GM18858 (cell line): ENCODE results near the gene TDP2.
"Not testable (repeated sequence)": the region's sequence is repeated elsewhere in the genome, so short reads cannot be mapped to it uniquely, and the experiment has no call there.

Source experiments
- ATAC-seq: cut with Tn5 transposase; IDR thresholded peaks from one replicate; pipeline ENCODE4 v1.9.1; 2021; ENCODE audit not compliant: unreplicated experiment

TDP2 gene

DNA sequence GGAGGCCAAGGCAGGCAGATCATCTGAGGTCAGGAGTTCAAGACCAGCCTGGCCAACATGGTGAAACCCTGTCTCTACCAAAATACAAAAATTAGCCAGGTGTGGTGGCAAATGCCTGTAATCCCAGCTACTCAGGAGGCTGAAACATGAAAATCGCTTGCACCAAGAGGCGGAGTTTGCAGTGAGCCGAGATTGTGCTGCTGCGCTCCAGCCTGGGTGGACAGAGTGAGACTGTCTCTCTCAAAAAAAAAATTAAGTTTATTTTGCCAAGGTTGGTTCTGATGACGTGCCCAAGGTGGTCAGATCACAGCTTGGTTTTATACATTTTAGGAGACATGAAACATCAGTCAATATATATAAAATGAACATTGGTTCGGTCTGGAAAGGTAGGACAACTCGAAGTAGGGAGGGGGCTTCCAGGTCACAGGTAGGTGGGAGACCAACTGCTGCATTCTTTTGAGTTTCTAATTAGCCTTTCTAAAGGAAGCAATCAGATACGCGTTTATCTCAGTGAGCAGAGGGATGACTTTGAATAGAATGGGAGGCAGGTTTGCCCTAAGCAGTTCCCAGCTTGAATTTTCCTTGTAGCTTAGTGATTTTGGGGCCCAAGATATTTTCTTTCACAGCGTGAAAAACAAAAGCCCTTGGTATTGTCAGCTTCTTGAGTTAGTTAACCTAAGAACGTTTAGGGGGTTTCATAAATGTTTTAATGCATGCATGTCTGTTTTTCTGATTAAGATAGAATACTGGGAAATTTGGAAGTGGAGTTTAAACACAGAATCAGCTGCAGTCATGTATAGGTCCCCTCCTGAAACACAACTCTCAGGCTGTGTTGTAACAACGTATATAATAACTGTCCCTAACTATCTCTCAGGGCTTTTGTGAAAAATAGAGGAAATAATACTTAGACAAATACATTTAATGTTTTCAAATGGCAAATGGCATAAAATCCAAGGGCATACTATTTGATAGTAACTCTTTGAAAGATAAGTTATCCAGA, 16.9 kb upstream of the TDP2 start:
- no peak for ATAC-seq

DNA sequence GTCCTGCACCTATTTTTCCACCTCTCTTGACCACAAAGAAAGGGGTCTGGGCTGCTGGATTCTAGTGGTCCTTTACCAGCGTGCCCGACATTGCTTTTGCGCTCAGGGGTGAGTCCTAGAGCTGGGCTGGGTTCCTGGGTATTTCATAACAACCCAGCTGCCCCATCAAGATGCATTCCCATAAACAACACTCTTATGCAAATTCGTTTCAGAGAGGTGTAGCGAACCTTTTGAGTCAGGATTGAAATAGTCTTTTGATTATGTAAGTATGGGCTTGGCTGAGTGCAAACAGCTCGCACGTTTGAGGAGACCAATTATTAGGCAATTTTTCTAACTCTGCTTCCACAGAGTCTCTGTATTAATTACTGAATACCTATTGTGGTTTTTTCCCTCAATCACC, 13.9 kb upstream of the TDP2 start:
- ATAC-seq = no peak

DNA sequence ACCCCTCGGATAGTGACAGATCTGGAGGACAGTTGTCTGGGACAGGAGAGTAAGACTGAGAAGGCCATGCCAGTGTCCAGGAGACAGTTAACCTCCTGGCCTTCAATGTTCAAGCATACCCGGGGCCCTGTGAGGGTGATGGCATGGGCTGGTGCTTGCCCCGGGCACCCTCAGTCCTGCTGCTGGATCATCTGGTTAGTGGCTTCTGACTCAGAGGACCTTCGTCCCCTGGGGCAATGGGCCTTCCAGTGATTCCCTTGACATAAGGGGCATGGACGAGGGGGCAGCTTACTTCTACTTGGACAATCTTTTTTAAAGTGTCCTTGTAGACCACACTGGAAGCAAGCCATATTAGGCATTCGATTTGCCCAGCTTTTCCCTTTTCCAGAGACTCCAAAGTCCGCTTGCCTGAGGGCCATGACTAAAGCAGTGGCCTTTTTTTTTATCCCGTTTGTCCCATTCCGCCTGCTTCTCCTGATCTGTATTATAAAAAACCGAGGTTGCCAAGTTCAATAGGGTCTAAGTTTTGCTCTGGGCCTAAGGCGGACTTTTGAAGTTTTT, 12.2 kb upstream of the TDP2 start:
- not testable (repeated sequence) for ATAC-seq

DNA sequence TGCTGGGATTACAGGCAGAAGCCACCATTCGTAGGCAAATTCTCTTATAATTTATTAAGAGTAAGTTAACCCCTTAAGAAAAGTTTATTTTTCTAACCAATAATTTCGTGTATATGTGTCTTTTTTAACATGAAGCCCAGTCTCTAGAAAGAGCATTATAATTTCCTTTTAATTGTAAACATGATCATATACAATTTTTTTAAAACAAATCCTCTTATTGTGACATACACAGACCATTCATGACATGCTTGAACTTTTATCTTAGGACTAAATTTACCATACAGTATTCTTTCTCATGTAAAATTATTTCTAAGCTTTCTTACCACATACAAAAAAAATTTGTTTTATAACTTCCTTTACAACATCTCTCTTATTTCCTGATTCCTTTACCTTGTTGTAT, 6.9 kb upstream of the TDP2 start:
- ATAC-seq = no peak

DNA sequence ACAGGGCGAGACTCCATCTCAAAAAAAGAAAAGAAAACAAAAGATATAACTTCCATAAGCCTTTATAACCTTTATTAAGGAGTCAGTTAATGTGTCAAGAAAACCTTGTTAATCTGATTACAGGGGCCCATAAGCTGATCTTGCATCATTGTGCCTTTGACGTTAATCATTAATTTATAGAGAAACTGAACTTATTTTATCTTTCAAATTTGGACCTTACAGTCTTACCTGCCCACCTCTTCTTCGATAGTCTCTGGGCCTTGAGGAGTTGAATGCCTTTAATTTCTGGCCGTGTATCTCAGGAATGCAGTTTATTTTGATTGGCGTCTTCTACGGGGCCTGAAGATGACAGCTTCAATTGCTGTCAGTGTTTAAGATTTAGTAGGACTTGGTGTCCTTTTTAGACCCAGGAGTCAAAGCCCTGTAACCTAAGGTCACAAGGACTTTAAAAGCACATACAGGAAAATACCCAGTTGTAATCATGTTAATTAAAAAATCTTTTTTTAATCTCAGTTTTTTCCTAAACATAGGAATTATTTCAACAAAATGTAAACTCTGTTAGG, 6.0 kb upstream of the TDP2 start:
- ATAC-seq = no peak

DNA sequence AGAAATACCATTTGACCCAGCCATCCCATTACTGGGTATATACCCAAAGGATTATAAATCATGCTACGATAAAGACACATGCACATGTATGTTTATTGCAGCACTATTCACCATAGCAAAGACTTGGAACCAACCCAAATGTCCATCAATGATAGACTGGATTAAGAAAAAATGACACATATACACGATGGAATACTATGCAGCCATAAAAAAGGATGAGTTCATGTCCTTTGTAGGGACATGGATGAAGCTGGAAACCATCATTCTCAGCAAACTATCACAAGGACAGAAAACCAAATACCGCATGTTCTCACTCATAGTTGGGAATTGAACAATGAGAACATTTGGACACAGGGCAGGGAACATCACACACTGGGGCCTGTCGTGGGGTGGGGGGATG, 4.4 kb upstream of the TDP2 start:
- ATAC-seq = not testable (repeated sequence)

DNA sequence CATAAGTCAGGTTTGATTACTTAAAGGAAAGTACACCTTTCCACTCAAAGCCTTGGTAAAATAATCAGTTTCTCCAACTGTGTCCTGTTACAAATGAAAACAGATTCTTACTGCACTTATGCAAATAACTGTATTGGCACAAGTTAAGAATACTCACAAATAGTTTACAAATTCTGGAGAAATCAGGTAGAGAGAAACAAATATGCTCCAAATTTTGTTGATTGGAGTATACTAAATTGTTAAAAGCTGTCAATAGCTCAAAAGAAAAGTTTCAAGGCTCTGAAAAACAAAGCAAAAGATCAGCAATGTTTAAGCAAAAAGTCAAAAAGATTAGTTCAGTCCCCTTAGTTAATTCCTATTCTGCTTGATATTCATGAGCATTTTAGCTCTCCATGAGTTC, 3.8 kb upstream of the TDP2 start:
- ATAC-seq = not testable (repeated sequence)

DNA sequence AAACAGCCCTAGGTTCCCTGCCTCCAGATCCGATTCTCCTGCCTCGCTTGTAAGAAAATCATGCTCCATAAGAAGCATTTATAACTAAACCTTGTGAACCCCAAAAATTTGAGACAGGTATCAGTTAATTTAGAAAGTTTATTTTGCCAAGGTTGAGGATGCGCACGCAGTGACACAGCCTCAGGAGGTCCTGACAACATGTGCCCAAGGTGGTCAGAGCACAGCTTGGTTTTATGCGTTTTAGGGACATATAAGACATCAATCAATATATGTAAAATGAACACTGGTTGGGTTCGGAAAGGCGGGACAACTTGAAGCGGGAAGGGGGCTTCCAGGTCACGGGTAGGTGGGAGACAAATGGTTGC, 2.3 kb upstream of the TDP2 start:
- no peak for ATAC-seq

DNA sequence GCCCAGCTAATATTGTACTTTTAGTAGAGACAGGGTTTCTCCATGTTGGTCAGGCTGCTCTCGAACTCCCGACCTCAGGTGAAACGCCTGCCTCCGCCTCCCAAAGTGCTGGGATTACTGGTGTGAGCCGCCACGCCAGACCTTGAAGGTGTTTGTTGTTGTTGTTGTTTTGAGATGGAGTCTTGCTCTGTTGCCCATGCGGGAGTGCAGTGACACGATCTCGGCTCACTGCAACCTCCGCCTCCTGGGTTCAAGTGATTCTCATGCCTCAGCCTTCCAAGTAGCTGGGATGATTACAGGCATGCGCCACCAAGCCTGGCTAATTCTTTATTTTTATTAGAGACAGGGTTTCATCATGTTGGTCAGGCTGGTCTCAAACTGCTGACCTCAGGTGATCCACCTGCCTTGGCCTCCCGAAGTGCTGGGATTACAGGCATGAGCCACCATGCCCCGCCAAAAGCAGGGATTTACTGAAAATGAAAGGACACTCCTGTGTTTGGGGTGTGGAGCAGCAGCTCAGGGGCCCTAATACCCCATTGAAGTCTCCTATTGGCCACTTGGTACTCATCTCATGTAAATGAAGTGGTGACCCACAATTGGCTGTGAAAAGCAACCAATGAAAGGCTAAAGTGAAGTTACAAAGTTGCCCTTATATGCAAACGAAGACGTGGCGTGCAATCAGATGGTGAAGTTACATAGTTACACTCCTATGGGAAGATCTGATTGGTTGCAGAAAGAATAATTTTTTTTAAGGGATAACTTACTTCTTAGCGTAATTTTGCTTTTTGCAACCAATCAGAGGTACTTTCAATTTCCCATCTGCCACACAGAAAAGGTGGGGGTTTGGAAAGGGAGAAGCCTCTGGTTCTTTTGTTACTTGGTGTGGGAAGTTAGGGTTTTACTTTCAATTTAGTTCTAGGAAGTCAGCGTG, 1.6 kb upstream of the TDP2 start:
- ATAC-seq = not testable (repeated sequence)

DNA sequence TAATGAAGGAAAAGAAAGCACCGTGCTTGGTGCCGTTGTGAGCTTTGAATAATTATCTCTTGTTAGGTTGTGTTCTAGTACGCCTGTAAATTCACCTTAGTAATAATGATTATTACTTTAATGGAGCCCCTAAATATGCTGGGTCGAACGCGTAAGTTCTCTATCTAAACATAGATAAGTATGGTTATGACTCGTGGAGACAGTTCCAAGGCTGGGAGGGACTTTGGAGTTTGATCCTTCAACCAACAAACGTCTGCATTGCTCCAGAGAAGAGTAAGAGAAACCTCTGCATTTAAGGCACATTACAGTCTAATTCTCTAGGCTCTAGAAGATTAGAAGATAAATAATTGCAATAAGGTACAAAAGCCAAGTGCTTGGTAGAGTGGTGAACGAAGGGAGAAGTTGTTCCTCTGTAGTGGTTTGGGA, 692 bp upstream of the TDP2 start:
- ATAC-seq = no peak

DNA sequence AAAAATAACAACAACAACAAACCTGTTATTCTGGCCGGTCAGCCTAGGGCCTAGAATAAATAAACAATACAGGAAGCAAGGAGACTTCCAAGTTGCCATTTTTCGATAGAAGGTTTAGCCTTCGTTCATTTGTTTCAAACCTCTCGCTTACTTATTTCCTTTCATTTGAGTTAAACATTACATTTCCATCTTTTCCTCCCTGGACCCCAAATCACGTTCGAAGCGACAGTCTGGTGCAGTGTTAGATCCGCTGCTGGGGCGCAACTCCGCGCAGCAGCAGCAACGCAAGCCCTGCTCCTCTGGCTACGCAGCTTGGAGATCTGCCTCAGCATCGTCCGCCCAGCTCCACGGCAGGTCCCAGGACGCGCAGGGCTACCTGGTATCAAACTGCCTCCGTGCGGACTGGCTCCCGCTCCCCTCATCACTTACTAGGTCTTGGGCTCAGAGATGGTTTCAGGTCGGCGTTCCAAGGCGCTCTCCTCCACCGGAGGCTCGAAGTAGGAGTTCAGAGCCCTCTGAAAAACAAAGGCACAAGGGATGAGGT, 530 bp downstream of the TDP2 start:
- ATAC-seq = peak; percentile 12

DNA sequence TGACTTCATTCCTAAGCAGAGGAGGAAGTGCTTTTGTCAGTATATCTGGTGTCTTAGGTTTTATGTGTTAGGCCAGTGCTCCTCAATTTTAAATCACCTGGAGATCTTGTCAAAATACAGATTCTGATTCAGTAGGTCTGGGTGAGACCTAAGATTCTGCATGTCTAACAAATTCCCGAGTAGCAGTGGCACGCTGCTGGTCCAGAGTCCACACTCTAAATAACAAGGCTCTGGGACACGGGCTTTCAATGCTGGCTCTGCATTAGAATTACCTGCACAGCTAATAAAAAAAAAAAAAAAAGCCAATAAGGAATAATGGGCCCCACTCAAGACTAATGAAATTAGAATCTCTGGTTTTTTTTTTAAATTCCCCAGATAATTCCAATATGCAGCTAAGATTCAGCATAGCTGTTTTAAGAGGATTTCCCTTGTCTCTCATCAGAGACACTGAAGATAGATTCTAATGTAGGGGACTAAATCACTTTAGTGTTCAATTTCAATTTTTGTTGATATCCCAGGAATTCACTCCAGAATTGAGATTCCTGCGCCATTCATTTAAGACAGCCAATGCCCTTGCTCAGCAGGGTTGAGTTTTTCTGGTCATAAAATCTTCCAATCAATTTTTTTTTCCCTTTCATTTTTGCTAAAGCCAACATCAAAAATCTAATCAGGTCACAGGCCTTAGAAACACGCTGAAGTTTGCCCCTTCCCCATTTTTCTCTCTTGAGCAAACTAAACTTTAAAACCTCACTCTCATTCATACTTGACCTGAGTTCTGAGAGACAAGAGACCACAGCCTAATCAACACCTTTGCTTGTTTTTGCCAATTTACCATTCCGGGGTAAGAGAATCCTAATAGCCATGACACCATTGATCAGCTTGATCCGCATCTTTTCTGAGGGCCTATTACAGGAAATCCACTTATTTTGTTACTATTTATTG, 2.4 kb downstream of the TDP2 start:
- no peak for ATAC-seq

DNA sequence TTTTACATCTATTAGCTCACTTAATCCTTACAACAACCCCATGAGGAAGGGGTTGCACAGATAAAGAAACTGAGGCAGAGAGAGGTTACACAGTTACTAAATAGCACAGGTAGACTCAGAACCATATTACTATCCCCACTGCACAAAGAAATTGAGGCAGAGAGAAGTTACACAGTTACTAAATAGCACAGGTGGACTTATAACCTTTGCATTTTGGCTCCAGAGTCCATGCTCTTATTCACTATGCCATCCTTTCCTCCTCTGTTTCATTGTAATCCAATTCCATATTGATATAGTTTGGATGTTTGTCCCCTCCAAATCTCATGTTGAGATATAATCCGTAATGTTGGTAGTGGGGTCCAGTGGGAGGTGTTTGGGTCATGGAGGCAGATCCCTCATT, 3.5 kb downstream of the TDP2 start:
- ATAC-seq = no peak

DNA sequence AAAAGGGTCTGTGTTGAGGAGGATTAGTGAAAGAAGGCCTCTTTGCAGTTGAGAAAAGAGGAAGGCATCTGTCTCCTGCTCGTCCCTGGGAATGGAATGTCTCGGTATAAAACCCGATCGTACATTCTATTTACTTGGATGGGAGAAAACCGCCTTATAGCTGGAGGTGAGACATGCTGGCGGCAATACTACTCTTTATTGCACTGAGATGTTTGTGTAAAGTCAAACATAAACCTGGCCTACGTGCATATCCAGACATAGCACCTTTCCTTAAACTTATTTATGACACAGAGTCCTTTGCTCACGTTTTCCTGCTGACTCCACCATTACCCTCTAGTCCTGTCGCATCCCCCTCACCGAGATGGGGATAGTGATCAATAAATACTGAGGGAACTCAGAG, 4.5 kb downstream of the TDP2 start:
- no peak for ATAC-seq

DNA sequence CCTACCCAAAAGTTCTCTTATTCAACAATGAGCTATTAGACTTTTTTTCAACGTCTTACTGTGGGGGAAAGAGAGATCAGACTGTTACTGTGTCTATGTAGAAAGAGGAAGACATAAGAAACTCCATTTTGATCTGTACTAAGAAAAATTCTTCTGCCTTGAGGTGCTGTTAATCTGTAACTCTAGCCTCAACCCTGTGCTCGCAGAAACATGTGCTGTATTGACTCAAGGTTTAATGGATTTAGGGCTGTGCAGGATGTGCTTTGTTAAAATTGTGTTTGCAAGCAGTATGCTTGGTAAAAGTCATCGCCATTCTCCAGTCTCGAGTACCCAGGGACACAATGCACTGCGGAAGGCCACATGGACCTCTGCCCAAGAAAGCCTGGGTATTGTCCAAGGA, 4.9 kb downstream of the TDP2 start:
- not testable (repeated sequence) for ATAC-seq

DNA sequence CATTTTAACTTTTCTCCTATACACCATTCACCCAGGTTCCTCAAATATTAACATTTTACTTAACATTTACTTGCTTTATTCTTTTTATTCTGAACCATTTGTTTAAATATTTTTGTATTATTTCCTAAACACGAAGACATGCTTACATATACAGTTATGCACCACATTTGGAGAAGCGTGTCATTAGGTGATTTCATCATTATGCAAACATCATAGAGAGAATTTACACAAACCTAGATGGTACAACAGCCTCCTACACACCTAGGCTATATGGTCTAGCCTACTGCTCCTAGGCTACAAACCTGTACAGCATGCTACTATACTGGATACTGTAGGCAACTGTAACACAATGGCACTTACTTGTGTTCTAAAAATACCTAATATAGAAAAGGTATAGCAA, 6.6 kb downstream of the TDP2 start:
- no peak for ATAC-seq

DNA sequence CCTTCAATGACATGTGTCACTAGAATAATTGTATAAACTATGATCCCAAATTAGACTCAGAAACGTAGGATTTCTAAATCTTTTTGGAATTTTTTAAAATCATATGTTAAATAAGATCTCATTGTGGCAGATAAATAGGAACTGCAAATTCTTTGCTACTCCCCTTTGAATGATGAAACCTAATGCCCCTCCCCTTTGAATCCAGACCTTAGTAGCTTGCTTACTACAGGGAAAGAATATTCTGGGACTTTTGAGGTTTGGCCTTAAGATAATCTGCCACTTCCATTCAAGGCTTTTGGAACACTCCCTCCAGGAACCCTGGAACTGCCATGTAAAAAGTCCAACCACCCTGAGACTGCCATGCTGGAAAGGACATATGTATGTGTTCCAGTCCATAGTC, 7.1 kb downstream of the TDP2 start:
- ATAC-seq = no peak

DNA sequence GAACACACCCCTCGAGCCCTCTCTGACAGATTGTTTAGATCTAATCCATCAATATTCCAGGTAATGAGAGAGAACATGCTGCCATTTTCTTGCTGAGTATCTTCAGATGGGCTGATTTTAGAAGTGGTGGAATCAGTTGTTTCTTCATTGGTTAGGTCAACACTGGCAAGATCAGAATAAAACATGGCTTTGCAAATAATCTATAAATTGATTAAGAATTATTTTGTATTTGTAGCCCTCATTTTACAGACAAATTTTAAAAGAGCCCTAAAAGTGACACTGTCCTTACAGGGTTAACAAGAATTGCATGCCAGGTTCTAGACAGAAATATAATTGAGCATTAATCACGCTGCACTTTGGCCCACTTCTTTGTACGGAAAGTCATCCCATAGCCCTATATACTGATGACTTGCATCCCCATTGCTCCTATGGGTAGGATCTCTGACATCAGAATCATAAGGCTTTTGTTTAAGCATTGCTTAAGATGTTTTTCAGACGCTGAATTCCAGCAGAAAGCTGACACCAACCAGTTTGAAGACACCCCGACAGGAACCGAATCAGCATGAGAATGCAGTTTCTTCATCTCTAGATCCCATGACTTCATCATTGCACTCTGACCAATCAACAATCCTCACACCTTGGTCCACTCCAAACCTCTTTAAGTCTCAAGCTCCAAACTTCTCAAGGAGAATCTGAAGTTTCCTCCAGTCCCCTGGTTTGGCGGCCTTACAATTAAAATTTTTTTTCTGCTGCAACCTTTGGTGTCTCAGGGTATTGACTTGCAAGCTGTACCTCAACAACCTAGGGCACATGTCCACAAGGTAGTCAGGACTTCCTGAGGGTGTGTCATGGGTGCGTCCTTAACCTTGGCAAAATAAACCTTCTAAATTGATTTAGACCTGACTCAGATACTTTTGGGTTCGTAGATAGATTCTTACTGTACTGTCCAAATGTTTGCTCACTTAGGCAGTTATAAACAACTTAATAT, 7.8 kb downstream of the TDP2 start:
- no peak for ATAC-seq

DNA sequence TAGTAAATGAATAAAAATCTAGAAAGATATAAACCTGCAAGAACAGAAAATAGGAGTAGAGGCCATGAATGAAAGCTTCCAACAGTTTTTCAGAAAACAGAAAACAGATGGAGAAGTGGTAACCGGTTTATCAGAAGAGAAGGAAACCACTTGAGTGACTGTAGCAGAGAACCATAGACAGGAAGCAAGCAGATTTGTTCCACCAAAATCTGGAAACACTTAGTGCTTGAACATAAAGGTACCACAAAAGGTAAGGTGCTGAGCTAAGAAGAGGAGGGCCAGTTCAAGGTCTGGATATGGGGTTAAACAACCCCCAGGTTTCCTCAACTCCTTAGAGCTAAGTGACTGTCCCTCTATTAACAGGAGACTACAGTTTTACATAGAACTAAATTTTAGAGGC, 11.5 kb downstream of the TDP2 start:
- no peak for ATAC-seq
